LNCAP (cell line): Measurements from ENCODE around the gene SMIM10.

ENCODE experiments used
- CTCF ChIP-seq: fragments of 450-650 bp; IDR thresholded peaks from 2 replicates; pipeline ENCODE4 v1.5.1; 2017; ENCODE audit warnings: mild to moderate bottlenecking

The SMIM10 gene

GRCh38 chrX:134990801-134991481 is at the start of gene SMIM10:
Gene SMIM10, plus strand, starts transcription at chrX:134990991. Its CDS starts 105 bp downstream, at chrX:134991096.
- TF ChIP-seq CTCF, result no peak

GRCh38 chrX:134948333-134949241 is 42.2 kb upstream of the SMIM10 start:
- TF ChIP-seq CTCF, result no peak

- TF ChIP-seq CTCF, result no peak
These were observed 41.5 kb upstream of the SMIM10 start for GRCh38 chrX:134949271-134949670.

GRCh38 chrX:134957836-134958235 is 33.0 kb upstream of the SMIM10 start:
- no peak for TF ChIP-seq CTCF

GRCh38 chrX:134963041-134963440 is 27.8 kb upstream of the SMIM10 start:
- no peak for TF ChIP-seq CTCF

- TF ChIP-seq CTCF, result no peak
These were observed 21.1 kb upstream of the SMIM10 start for GRCh38 chrX:134969726-134970125.

- no peak for TF ChIP-seq CTCF
These were observed 18.9 kb upstream of the SMIM10 start for GRCh38 chrX:134971926-134972325.
